ENCODE data around the gene CNST.
A peak's percentile ranks its signal among the peaks of the same experiment; 100 is the strongest.
"Not testable (repeated sequence)": the region's sequence is repeated elsewhere in the genome, so short reads cannot be mapped to it uniquely, and the experiment has no call there.

CNST gene

GRCh38 chr1:246695666-246696065, 129.4 kb downstream of the CNST start:
- Histone ChIP-seq H3K27ac (ENCODE audit: low read depth, low read length) (no peak overlapping the region), H3K9ac (ENCODE audit: low read depth in 1 of 2, low read length in 2 of 2) (no peak overlapping the region), H3K4me3 (ENCODE audit: low read depth in 1 of 2, low read length in 2 of 2) (no peak overlapping the region), H3K36me3 (ENCODE audit: control insufficient read depth in 1 of 2, insufficient read depth in 2 of 2, low read length in 2 of 2) (no peaks in the 10 kb centered on the region), H3K4me1 (ENCODE audit: control insufficient read depth in 1 of 2, insufficient read depth in 2 of 2, low read length in 2 of 2) (peaks cover 4 to 17% of the 10 kb centered on the region in 2 donors), H3K9me3 (ENCODE audit: control insufficient read depth in 1 of 2, low read length in 2 of 2) (peaks cover 0 to 11% of the 10 kb centered on the region in 2 donors), H3K27me3 (ENCODE audit: control insufficient read depth in 1 of 2, insufficient read depth in 2 of 2, low read length in 2 of 2) (no peaks in the 10 kb centered on the region)

- Histone ChIP-seq H3K36me3 (ENCODE audit: control insufficient read depth in 1 of 2, insufficient read depth in 2 of 2, low read length in 2 of 2) (no peaks in the 10 kb centered on the region), H3K9ac (ENCODE audit: low read depth in 1 of 2, low read length in 2 of 2) (peak overlapping the region; percentile 28 to 79), H3K27me3 (ENCODE audit: control insufficient read depth in 1 of 2, insufficient read depth in 2 of 2, low read length in 2 of 2) (no peaks in the 10 kb centered on the region), H3K4me1 (ENCODE audit: control insufficient read depth in 1 of 2, insufficient read depth in 2 of 2, low read length in 2 of 2) (peaks cover 4 to 19% of the 10 kb centered on the region in 2 donors), H3K27ac (ENCODE audit: low read depth, low read length) (no peak overlapping the region), H3K4me3 (ENCODE audit: low read depth in 1 of 2, low read length in 2 of 2) (peak overlapping the region; percentile 50 to 73), H3K9me3 (ENCODE audit: control insufficient read depth in 1 of 2, low read length in 2 of 2) (peaks cover 0 to 8% of the 10 kb centered on the region in 2 donors)
These were observed 132.3 kb downstream of the CNST start for GRCh38 chr1:246698466-246699094.

- H3K9ac ChIP-seq (ENCODE audit: low read depth in 1 of 2, low read length in 2 of 2), result peak overlapping the region; percentile 28 to 79
- H3K27ac ChIP-seq (ENCODE audit: low read depth, low read length), result no peak overlapping the region
- no peaks in the 10 kb centered on the region for H3K36me3 ChIP-seq (ENCODE audit: control insufficient read depth in 1 of 2, insufficient read depth in 2 of 2, low read length in 2 of 2)
These were observed 133.0 kb downstream of the CNST start for GRCh38 chr1:246699095-246699735.

GRCh38 chr1:246703581-246703980, 137.3 kb downstream of the CNST start:
- H3K27me3 ChIP-seq (ENCODE audit: control insufficient read depth in 1 of 2, insufficient read depth in 2 of 2, low read length in 2 of 2), result no peaks in the 10 kb centered on the region
- no peak overlapping the region for H3K9ac ChIP-seq (ENCODE audit: low read depth in 1 of 2, low read length in 2 of 2)
- no peak overlapping the region for H3K27ac ChIP-seq (ENCODE audit: low read depth, low read length)
- H3K4me3 ChIP-seq (ENCODE audit: low read depth in 1 of 2, low read length in 2 of 2), result no peak overlapping the region
- no peaks in the 10 kb centered on the region for H3K9me3 ChIP-seq (ENCODE audit: control insufficient read depth in 1 of 2, low read length in 2 of 2)
- H3K36me3 ChIP-seq (ENCODE audit: control insufficient read depth in 1 of 2, insufficient read depth in 2 of 2, low read length in 2 of 2), result no peaks in the 10 kb centered on the region
- peaks cover 6 to 9% of the 10 kb centered on the region in 2 donors for H3K4me1 ChIP-seq (ENCODE audit: control insufficient read depth in 1 of 2, insufficient read depth in 2 of 2, low read length in 2 of 2)

More at GRCh38 chr1:246699095-246699735, 133.0 kb downstream of the CNST start:
- Histone ChIP-seq H3K4me3 (ENCODE audit: low read depth in 1 of 2, low read length in 2 of 2) (peak overlapping the region; percentile 50 to 73), H3K27me3 (ENCODE audit: control insufficient read depth in 1 of 2, insufficient read depth in 2 of 2, low read length in 2 of 2) (no peaks in the 10 kb centered on the region), H3K9me3 (ENCODE audit: control insufficient read depth in 1 of 2, low read length in 2 of 2) (peaks cover 0 to 4% of the 10 kb centered on the region in 2 donors), H3K4me1 (ENCODE audit: control insufficient read depth in 1 of 2, insufficient read depth in 2 of 2, low read length in 2 of 2) (peaks cover 4 to 23% of the 10 kb centered on the region in 2 donors)

GRCh38 chr1:246705368-246705767, 139.1 kb downstream of the CNST start:
- H3K4me1 ChIP-seq (ENCODE audit: control insufficient read depth in 1 of 2, insufficient read depth in 2 of 2, low read length in 2 of 2), result peaks cover 17 to 22% of the 10 kb centered on the region in 2 donors
- H3K27ac ChIP-seq (ENCODE audit: low read depth, low read length), result no peak overlapping the region

GRCh38 chr1:246708166-246708565, 141.9 kb downstream of the CNST start:
- H3K27ac ChIP-seq (ENCODE audit: low read depth, low read length), result no peak overlapping the region
- no peaks in the 10 kb centered on the region for H3K36me3 ChIP-seq (ENCODE audit: control insufficient read depth in 1 of 2, insufficient read depth in 2 of 2, low read length in 2 of 2)
- H3K27me3 ChIP-seq (ENCODE audit: control insufficient read depth in 1 of 2, insufficient read depth in 2 of 2, low read length in 2 of 2), result no peaks in the 10 kb centered on the region
- no peak overlapping the region for H3K4me3 ChIP-seq (ENCODE audit: low read depth in 1 of 2, low read length in 2 of 2)
- no peaks in the 10 kb centered on the region for H3K9me3 ChIP-seq (ENCODE audit: control insufficient read depth in 1 of 2, low read length in 2 of 2)
- H3K4me1 ChIP-seq (ENCODE audit: control insufficient read depth in 1 of 2, insufficient read depth in 2 of 2, low read length in 2 of 2), result peaks cover 17 to 22% of the 10 kb centered on the region in 2 donors
- no peak overlapping the region for H3K9ac ChIP-seq (ENCODE audit: low read depth in 1 of 2, low read length in 2 of 2)

More at GRCh38 chr1:246705368-246705767, 139.1 kb downstream of the CNST start:
- Histone ChIP-seq H3K9me3 (ENCODE audit: control insufficient read depth in 1 of 2, low read length in 2 of 2) (no peaks in the 10 kb centered on the region), H3K27me3 (ENCODE audit: control insufficient read depth in 1 of 2, insufficient read depth in 2 of 2, low read length in 2 of 2) (no peaks in the 10 kb centered on the region), H3K9ac (ENCODE audit: low read depth in 1 of 2, low read length in 2 of 2) (no peak overlapping the region), H3K36me3 (ENCODE audit: control insufficient read depth in 1 of 2, insufficient read depth in 2 of 2, low read length in 2 of 2) (no peaks in the 10 kb centered on the region), H3K4me3 (ENCODE audit: low read depth in 1 of 2, low read length in 2 of 2) (no peak overlapping the region)

GRCh38 chr1:246709196-246709595, 142.9 kb downstream of the CNST start:
- Histone ChIP-seq H3K27me3 (ENCODE audit: control insufficient read depth in 1 of 2, insufficient read depth in 2 of 2, low read length in 2 of 2) (no peaks in the 10 kb centered on the region), H3K9me3 (ENCODE audit: control insufficient read depth in 1 of 2, low read length in 2 of 2) (no peaks in the 10 kb centered on the region), H3K9ac (ENCODE audit: low read depth in 1 of 2, low read length in 2 of 2) (no peak overlapping the region), H3K4me1 (ENCODE audit: control insufficient read depth in 1 of 2, insufficient read depth in 2 of 2, low read length in 2 of 2) (peaks cover 11 to 22% of the 10 kb centered on the region in 2 donors), H3K27ac (ENCODE audit: low read depth, low read length) (no peak overlapping the region), H3K36me3 (ENCODE audit: control insufficient read depth in 1 of 2, insufficient read depth in 2 of 2, low read length in 2 of 2) (no peaks in the 10 kb centered on the region), H3K4me3 (ENCODE audit: low read depth in 1 of 2, low read length in 2 of 2) (no peak overlapping the region)

- Histone ChIP-seq H3K4me1 (ENCODE audit: control insufficient read depth in 1 of 2, insufficient read depth in 2 of 2, low read length in 2 of 2) (peaks cover 11 to 22% of the 10 kb centered on the region in 2 donors), H3K27me3 (ENCODE audit: control insufficient read depth in 1 of 2, insufficient read depth in 2 of 2, low read length in 2 of 2) (no peaks in the 10 kb centered on the region), H3K9me3 (ENCODE audit: control insufficient read depth in 1 of 2, low read length in 2 of 2) (no peaks in the 10 kb centered on the region), H3K4me3 (ENCODE audit: low read depth in 1 of 2, low read length in 2 of 2) (no peak overlapping the region), H3K27ac (ENCODE audit: low read depth, low read length) (no peak overlapping the region), H3K36me3 (ENCODE audit: control insufficient read depth in 1 of 2, insufficient read depth in 2 of 2, low read length in 2 of 2) (no peaks in the 10 kb centered on the region), H3K9ac (ENCODE audit: low read depth in 1 of 2, low read length in 2 of 2) (no peak overlapping the region)
These were observed 143.6 kb downstream of the CNST start for GRCh38 chr1:246709835-246710234.

GRCh38 chr1:246711548-246712003, 145.3 kb downstream of the CNST start:
- H3K36me3 ChIP-seq (ENCODE audit: control insufficient read depth in 1 of 2, insufficient read depth in 2 of 2, low read length in 2 of 2), result no peaks in the 10 kb centered on the region
- peaks cover 11 to 22% of the 10 kb centered on the region in 2 donors for H3K4me1 ChIP-seq (ENCODE audit: control insufficient read depth in 1 of 2, insufficient read depth in 2 of 2, low read length in 2 of 2)
- no peaks in the 10 kb centered on the region for H3K27me3 ChIP-seq (ENCODE audit: control insufficient read depth in 1 of 2, insufficient read depth in 2 of 2, low read length in 2 of 2)
- no peak overlapping the region for H3K4me3 ChIP-seq (ENCODE audit: low read depth in 1 of 2, low read length in 2 of 2)
- H3K9me3 ChIP-seq (ENCODE audit: control insufficient read depth in 1 of 2, low read length in 2 of 2), result no peaks in the 10 kb centered on the region
- H3K9ac ChIP-seq (ENCODE audit: low read depth in 1 of 2, low read length in 2 of 2), result no peak overlapping the region
- H3K27ac ChIP-seq (ENCODE audit: low read depth, low read length), result no peak overlapping the region

- not testable (repeated sequence) for H3K27ac ChIP-seq (ENCODE audit: low read depth, low read length); H3K27me3 ChIP-seq (ENCODE audit: control insufficient read depth in 1 of 2, insufficient read depth in 2 of 2, low read length in 2 of 2); H3K36me3 ChIP-seq (ENCODE audit: control insufficient read depth in 1 of 2, insufficient read depth in 2 of 2, low read length in 2 of 2); H3K9me3 ChIP-seq (ENCODE audit: control insufficient read depth in 1 of 2, low read length in 2 of 2); H3K4me3 ChIP-seq (ENCODE audit: low read depth in 1 of 2, low read length in 2 of 2); H3K9ac ChIP-seq (ENCODE audit: low read depth in 1 of 2, low read length in 2 of 2)
- peaks cover 11 to 21% of the 10 kb centered on the region in 2 donors for H3K4me1 ChIP-seq (ENCODE audit: control insufficient read depth in 1 of 2, insufficient read depth in 2 of 2, low read length in 2 of 2)
These were observed 146.2 kb downstream of the CNST start for GRCh38 chr1:246712428-246712827.

All from duodenal mucosa (tissue), 2 donors.